ENCODE results near the gene ANGPTL4. TPM values are rescaled to one million over a fixed set of nuclear protein-coding genes. Genes with fewer than 3 reads are reported as not detected.

The ANGPTL4 gene
- total RNA-seq, 1 experiment from 2014 or later, result 32.8 TPM

DNA sequence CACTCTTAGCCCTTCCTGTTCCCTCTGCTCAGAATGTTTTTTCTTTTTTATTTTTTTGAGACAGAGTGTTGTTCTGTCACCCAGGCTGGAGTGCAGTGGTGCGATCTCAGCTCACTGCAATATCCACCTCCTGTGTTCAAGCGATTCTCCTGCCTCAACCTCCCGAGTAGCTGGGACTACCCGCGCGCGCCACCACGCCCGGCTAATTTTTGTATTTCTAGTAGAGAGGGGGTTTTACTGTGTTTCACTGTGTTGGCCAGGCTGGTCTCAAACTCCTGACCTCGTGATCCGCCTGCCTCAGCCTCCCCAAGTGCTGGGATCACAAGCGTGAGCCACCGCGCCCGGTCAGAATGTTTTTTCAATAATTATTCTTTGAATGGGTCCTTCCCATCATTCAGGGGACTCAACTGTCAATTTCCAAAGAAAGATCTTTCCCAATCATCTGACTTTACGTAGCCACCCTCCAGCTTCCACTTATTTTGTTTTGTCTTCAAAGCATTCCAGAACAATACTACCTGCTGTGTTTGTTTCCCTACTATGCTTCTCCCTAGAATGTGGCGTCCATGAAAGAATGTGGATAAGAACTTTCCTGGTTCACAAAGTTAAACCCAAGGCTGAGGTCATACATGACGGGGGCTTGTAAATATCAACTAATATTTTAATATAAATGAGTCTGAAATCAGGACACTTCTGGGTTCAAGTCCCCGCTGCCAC, 44.0 kb upstream of the ANGPTL4 start:
- DNase-seq (ENCODE audit: unreplicated experiment), result no peak
- intact Hi-C loops (cut with micrococcal nuclease), result no loop called here
- TF ChIP-seq, protein P1, sequence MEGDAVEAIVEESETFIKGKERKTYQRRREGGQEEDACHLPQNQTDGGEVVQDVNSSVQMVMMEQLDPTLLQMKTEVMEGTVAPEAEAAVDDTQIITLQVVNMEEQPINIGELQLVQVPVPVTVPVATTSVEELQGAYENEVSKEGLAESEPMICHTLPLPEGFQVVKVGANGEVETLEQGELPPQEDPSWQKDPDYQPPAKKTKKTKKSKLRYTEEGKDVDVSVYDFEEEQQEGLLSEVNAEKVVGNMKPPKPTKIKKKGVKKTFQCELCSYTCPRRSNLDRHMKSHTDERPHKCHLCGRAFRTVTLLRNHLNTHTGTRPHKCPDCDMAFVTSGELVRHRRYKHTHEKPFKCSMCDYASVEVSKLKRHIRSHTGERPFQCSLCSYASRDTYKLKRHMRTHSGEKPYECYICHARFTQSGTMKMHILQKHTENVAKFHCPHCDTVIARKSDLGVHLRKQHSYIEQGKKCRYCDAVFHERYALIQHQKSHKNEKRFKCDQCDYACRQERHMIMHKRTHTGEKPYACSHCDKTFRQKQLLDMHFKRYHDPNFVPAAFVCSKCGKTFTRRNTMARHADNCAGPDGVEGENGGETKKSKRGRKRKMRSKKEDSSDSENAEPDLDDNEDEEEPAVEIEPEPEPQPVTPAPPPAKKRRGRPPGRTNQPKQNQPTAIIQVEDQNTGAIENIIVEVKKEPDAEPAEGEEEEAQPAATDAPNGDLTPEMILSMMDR (IDR thresholded peaks at IDR 0.05; ENCODE audit: unreplicated experiment), result no peak
- TSS peak; percentile 70 for BruUV-seq (replicated peaks)
- ChIA-PET POLR2A (interaction anchor here (0.6 to 6.7 kb wide), 10 partner anchors 9 to 1386 kb away, joined by 3 to 70 read pairs (median 12); partner anchors contain the start of genes CD320, HNRNPM, TIMM44 and ZNF414), CTCF (interaction anchor here (0.6 to 2.5 kb wide), 8 partner anchors 10 to 257 kb away, joined by 3 to 9 read pairs (median 3); partner anchors contain the start of gene MYO1F)
- Mint-ChIP-seq H3K27ac (ENCODE audit: low read depth, unreplicated experiment) (peak overlapping the region; percentile 90), H3K4me1 (ENCODE audit: insufficient read depth, unreplicated experiment) (peaks cover 7% of the 10 kb centered on the region), H3K27me3 (ENCODE audit: insufficient read depth, unreplicated experiment) (no peaks in the 10 kb centered on the region), H3K36me3 (ENCODE audit: insufficient read depth, unreplicated experiment) (peaks cover 62% of the 10 kb centered on the region), H3K9me3 (ENCODE audit: unreplicated experiment) (no peaks in the 10 kb centered on the region), H3K4me3 (ENCODE audit: unreplicated experiment) (peak overlapping the region; percentile 88)

DNA sequence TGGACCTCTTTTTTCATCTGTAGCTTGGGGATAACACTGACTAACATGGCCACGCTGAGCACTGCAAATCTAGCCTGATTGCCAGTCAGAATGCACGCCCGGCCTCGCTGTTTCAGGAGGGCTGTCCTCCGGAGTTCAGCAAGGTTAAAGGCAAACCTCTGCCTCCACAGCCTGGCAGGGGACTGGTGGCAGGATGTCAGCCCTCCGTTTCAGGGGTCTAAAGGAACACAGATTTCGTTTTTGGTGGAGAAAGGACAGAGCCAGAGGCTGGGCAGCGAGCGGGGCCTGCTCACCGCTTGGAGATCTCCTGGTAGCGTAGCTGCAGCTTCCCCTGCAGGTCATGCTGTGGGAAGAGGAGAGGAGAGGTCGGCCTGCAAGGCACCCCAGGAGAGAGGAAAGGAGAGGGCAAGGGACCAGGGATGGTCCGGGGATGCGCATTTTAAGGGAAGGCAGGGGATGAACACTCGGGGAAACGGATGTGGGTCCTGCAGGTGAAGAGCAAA, 43.3 kb upstream of the ANGPTL4 start:
- Mint-ChIP-seq H3K9me3 (ENCODE audit: unreplicated experiment) (no peaks in the 10 kb centered on the region), H3K27ac (ENCODE audit: low read depth, unreplicated experiment) (peak overlapping the region; percentile 90), H3K4me1 (ENCODE audit: insufficient read depth, unreplicated experiment) (peaks cover 7% of the 10 kb centered on the region), H3K36me3 (ENCODE audit: insufficient read depth, unreplicated experiment) (peaks cover 61% of the 10 kb centered on the region), H3K4me3 (ENCODE audit: unreplicated experiment) (peak overlapping the region; percentile 88), H3K27me3 (ENCODE audit: insufficient read depth, unreplicated experiment) (no peaks in the 10 kb centered on the region)
- POLR2A ChIA-PET, result interaction anchor here (0.6 to 6.7 kb wide), 18 partner anchors 8 to 1775 kb away, joined by 3 to 70 read pairs (median 4); partner anchors contain the start of genes CD320, HNRNPM, TIMM44 and ZNF414
- DNase-seq (ENCODE audit: unreplicated experiment), result no peak
- TF ChIP-seq, protein P1 (IDR thresholded peaks at IDR 0.05; ENCODE audit: unreplicated experiment), result no peak
- CTCF ChIA-PET, result interaction anchor here (0.6 to 2.5 kb wide), 5 partner anchors 10 to 257 kb away, joined by 3 to 9 read pairs (median 3); partner anchors contain the start of gene MYO1F
- BruUV-seq (replicated peaks), result no TSS peak
- intact Hi-C loops (cut with micrococcal nuclease), result no loop called here

DNA sequence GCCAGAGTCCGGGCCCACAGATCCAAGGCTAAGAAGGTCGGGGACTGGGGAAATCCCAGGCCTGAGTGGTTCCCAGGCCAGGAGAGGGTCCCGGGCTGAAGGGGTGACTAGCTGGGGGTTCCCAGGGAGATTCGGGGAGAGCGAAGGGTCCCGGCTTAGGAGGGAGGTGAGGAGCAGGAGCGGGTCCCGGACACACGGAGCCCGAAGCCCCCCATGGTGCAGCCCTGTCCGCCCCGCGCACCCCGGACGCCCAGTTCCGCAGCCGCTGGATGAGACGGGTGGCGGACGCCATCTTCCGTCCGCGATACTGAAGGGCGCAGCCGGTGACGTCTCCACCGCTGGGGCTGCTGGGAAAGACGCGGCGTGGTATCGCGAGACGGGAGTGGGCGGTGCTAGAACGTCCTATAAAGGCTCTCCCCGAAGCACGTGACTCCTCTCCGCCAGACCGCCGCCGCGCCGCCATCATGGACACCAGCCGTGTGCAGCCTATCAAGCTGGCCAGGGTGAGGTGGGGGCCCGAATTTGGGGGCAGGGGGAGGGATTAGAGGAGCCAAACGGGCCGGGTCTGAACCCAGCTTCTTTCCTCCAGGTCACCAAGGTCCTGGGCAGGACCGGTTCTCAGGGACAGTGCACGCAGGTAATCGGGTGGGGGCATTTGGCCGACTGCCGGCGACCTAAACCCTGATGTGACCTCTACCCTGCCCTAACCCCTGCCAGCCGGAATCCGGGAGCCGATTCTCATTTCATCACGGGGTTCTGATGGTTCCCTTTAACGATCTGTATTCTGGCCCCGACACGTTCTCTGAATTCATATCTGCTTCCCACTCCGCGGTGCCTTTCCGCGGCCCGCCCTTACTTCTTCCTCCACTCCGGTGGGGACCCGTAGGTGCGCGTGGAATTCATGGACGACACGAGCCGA, 42.6 kb upstream of the ANGPTL4 start, which contains the start of the genes NDUFA7 and RPS28:
Gene NDUFA7, minus strand, starts transcription at position 309 of the 919 bp plus-strand sequence. Its CDS starts 17 bp downstream, at position 292.
Gene RPS28, plus strand, starts transcription at position 430 of the 919 bp plus-strand sequence. Its CDS starts 35 bp downstream, at position 465.
- peak; percentile 96 for DNase-seq (ENCODE audit: unreplicated experiment)
- BruUV-seq (replicated peaks), result TSS peak; percentile 87
- Mint-ChIP-seq H3K9me3 (ENCODE audit: unreplicated experiment) (no peaks in the 10 kb centered on the region), H3K27ac (ENCODE audit: low read depth, unreplicated experiment) (peak within 1 kb of the TSS; percentile 90), H3K4me1 (ENCODE audit: insufficient read depth, unreplicated experiment) (peaks cover 7% of the 10 kb centered on the region), H3K36me3 (ENCODE audit: insufficient read depth, unreplicated experiment) (peaks cover 58% of the 10 kb centered on the region), H3K4me3 (ENCODE audit: unreplicated experiment) (peak within 1 kb of the TSS; percentile 88), H3K27me3 (ENCODE audit: insufficient read depth, unreplicated experiment) (no peaks in the 10 kb centered on the region)
- TF ChIP-seq, protein P1 (IDR thresholded peaks at IDR 0.05; ENCODE audit: unreplicated experiment), result no peak
- POLR2A ChIA-PET, result interaction anchor here (0.6 to 6.7 kb wide), 23 partner anchors 9 to 1775 kb away, joined by 3 to 70 read pairs (median 4); partner anchors contain the start of genes CD320, HNRNPM, MARCHF2 and RAB11B
- CTCF ChIA-PET, result interaction anchor here (0.5 to 1.2 kb wide), 5 partner anchors 14 to 205 kb away, joined by 3 to 5 read pairs (median 3); no protein-coding TSS in a partner anchor
- intact Hi-C loops (cut with micrococcal nuclease), result no loop called here

Data from MCF 10A (cell line).